ENCODE results near the gene IRAK4.

IRAK4 gene

GRCh38 chr12:43836475-43836989, 77.8 kb downstream of the IRAK4 start:
- DNase-seq (ENCODE audit: low read depth) = no peak

Data from stimulated activated CD8-positive, alpha-beta memory T cell treated with anti-CD3 and anti-CD28 coated beads, Interleukin-7, amount 100 ng/mL, for 24 hours (primary cell).